HG03521 (cell line): ENCODE data around the gene ATP2A1.
"Not testable (repeated sequence)": the region's sequence is repeated elsewhere in the genome, so short reads cannot be mapped to it uniquely, and the experiment has no call there.

Experiments used
- ATAC-seq: cut with Tn5 transposase; IDR thresholded peaks from one replicate; pipeline ENCODE4 v1.9.1; 2021; ENCODE audit warnings: mild to moderate bottlenecking, moderate library complexity; ENCODE audit not compliant: unreplicated experiment

Gene ATP2A1

DNA sequence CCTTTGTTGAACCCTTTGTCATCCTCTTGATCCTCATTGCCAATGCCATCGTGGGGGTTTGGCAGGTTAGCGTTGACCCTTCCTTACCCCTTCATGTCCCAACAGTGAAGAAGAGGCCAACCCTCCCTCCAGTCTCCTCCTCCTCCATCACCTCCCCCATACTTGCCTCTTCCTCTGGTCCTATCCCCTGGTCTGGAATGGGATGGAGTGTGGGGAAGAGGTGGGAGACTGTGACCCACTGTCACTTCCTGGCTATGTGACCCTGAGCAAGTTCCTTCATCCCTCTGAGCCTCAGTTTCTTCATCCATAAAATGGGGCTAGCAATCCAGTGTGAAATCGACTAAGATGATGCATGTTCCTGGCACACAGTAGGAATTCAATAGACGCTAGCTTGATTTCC lies 2.7 kb downstream of the ATP2A1 start:
- ATAC-seq, result no peak

DNA sequence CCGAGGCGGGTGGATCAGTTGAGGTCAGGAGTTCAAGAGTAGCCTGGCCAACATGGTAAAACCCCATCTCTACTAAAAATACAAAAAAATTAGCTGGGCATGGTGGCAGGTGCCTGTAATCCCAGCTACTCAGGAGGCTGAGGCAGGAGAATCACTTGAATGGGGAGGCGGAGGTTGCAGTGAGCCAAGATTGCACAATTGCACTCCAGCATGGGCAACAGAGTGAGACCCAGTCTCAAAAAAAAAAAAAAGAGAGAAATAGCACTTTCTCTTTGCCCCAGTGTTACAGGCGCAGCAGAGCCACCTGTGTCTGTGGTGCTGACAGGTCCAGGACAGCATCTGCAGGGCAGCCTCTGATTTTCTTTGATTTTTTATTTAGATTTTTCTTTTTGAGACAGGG lies 3.3 kb downstream of the ATP2A1 start:
- not testable (repeated sequence) for ATAC-seq

DNA sequence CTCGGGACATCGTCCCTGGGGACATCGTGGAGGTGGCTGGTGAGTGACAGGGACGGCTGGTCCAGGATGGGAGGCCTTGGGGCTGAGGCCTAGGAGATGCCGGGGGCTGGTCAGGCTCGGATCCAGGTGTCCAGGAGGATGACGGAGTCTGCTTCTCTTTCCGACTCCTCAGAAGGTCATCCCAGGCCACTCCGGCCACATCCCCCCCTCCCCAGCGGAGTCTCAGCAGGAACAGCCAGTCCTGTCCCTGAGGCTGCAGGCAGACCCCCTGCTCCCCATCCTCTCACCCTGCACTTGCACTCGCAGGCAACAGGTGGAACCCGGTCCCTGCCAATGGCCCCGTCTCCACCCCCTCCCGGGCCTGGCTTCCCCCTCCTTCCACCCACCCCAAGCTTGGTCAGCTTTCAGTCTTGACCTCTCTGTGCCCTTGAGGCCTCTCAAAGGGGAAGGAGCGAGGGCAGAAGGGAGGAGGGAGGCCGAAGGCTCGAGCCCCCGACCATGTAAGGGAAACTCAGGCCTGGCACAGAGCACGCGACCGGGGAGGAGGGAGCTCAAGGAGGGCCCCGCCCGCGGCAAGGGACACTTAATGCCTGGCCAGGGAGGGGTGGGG lies 4.4 kb downstream of the ATP2A1 start:
- ATAC-seq, result no peak

DNA sequence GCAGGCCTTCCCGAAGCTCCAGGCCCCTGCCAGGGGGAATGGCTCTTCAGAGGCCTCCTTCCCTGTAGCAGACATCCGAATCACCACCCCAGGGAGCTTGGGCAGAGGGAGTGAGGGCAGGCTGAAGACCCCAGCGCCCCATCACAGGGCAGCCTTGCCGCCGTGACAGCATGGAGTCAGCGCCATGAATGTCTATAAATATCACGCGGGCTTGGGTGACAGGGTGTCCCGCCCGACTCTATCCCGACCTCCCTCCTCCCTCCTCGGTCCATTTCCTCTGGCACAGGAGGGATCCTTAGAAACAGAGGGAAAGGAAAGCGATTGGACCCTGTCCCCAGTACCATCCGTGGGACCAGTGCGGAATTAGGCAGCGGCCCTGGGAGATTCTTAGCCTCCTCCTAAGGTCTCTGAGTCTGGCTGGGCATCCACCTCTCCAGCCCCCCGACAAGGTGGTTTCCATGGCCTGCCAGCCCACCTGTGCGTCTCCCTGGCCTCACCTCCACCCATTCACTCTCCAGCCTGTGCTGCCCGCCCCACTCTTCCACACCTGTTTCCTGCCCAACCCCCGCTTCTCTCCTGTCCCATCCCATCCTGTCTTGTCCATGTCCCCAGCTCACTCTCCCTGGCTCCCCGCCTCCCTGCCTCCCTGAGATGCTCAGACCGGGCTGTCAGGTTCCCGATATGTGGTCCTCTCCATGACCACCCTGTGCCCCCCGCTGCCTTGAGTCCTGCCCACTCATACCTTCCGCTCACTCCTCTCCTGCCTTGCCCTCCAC lies 5.1 kb downstream of the ATP2A1 start:
- ATAC-seq, result no peak

DNA sequence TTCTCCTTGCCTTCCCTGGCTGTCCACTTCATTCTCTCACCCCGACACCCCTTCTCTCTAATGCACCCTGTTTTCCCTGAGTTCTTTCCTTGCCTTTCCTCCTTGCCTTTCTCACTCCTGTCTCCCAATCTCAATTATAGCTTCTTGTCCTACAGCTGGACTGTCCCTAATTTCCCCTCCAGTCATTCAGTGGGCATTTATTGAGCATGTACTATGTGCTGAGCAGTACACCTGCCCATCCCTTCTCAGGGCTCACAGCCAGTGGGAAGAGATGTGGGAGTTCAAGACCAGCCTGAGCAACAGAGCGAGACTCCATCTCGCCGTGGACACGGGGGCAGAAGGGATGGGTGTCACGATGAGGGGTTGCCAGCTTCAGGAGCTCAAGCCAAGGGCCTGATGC lies 5.8 kb downstream of the ATP2A1 start:
- ATAC-seq, result no peak

DNA sequence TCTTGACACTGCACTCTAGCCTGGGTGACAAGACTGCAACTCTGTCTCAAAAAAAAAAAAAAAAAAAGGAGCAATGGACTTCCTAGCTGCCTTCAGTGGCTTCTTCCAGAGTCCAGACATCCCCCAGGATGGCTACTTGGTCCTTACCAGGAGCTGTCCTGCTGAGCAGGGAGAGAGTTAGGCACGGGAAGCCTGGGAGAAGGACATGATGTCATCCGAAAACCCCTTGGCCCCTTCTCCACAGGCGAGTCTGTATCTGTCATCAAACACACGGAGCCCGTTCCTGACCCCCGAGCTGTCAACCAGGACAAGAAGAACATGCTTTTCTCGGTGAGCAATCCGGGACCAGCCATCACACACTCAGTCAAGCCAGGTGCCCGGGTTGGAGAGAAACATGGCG lies 8.7 kb downstream of the ATP2A1 start:
- no peak for ATAC-seq

DNA sequence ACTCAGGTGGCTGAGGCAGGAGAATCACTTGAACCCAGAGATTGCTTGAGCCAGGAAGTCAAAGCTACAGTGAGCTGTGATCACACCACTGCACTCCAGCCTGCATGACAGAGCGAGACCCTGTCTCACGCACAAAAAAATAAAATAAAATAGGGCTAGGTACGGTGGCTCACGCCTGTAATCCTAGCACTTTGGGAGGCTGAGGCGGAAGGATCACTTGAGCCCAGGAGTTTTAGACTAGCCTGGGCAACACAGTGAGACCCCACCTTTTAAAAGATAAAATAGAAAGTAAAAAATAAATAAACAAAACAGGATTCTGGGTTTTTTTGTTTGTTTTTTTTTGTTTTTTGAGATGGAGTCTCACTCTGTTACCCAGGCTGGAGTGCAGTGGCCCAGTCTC lies 12.1 kb downstream of the ATP2A1 start:
- not testable (repeated sequence) for ATAC-seq

DNA sequence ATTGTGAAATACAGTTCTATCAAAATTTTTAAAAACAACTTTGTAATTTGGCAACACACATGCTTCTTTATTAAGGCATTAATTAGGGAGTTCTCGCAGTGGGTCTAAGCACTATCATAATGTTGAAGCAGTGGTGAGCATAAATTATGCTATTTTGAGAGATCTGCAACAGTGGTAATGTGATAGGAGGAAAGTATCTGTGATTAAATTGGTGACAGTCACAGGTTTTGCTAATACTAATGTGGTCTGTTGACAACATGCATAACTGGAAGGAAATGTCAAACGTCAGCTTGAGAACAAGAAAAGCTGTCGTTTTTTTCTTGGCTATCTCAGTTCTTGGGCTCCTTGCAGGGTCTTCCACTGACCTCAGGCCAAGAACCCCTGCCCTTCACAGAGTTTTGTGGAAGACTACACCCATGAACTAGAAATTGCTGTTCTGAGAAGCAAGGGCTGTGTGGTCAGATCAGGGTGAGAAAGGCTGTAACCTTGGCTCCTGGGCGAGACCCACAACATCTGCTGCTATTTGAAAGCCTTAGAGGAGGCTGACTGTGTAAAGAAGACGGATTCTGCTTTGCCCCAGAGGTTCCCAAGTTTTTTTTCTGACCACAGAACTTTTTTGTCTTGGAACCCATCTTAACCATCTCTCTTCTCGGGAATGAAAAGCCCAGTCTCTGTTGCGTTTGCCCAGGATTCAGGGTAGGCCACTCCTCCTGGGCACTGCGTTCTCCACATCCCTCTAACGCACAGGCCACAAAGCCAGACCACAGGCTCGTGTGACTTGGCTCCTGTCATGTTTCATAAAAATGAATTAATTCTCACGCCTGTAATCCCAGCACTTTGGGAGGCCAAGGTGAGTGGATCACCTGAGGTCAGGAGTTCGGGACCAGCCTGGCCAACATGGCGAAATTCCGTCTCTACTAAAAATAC lies 13.9 kb downstream of the ATP2A1 start:
- ATAC-seq, result no peak

DNA sequence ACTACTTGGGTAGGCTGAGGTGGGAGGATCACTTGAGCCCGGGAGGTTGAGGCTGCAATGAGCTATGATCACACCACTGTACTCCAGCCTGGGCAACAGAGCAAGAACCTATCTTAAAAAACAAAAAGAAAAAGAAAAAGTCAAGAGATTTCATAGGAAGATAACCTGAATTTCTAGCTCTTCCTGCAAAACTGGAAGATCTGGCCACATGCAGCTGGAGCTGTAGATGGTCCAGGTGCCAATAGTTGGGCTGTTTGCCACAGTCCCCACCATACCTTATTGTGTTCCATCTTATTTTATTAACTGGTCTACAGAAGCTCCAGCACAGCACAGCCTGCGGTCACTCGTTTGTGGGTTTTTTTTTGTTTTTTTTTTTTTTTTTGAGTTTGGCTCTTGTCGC lies 15.0 kb downstream of the ATP2A1 start:
- no peak for ATAC-seq

DNA sequence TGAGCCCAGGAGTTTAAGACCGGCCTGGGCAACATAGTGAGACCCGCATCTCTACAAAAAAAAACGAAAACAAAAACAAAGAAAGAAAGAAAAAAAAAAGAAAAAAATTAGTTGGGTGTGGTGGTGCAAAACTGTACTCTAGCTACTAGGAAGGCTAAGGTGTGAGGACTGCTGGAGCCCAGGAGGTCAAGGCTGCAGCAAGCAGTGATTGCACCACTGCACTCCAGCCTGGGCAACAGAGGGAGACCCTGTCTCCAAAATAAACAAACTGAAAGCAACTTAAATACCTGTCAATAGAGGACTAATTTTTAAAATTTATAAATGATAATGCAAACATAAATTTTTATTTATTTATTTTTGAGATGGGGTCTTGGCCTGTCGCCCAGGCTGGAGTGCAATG lies 17.3 kb downstream of the ATP2A1 start:
- no peak for ATAC-seq

DNA sequence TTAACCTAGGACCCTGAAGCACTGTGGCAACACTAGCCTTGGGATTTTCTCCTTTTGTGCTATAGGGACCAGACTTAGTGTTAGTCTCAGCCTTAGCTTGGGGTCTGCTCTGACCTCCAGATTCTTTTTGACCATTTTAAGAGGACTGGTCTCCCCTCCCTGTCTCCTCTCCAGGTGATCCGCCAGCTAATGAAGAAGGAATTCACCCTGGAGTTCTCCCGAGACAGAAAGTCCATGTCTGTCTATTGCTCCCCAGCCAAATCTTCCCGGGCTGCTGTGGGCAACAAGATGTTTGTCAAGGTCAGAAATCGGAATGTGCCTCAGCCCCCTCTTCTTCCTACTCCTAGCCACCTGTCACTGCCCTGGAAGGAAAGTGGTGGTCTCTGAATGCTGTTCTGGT lies 19.5 kb downstream of the ATP2A1 start:
- no peak for ATAC-seq

DNA sequence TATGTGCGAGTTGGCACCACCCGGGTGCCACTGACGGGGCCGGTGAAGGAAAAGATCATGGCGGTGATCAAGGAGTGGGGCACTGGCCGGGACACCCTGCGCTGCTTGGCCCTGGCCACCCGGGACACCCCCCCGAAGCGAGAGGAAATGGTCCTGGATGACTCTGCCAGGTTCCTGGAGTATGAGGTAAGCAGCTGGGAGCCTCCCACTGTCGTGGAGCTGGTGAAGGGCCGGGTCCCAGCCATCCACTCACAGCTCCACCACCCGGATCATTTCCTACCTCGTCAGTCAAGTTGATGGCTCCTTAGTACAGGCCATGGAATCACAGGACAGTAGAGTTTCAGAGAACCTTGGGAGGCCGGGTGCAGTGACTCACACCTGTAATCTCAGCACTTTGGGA lies 20.0 kb downstream of the ATP2A1 start:
- ATAC-seq, result no peak

DNA sequence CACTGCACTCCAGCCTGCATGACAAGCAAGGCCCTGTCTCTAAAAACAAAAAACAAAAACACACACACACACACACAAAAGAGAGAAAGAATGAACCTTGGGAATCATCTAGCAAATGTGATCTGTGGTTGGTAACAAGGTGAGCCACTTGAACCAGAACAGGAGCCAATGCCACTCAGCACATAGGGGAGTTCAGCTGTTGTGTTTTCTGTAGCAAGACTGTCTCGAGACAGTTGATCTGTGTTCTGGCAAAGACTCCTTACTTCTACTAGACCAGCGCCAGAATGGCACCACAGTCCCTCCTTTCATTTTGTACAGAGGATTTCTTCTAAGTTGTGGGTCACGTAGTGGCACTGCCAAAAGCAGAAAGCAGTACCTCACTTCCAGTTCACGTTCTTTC lies 20.7 kb downstream of the ATP2A1 start:
- no peak for ATAC-seq

DNA sequence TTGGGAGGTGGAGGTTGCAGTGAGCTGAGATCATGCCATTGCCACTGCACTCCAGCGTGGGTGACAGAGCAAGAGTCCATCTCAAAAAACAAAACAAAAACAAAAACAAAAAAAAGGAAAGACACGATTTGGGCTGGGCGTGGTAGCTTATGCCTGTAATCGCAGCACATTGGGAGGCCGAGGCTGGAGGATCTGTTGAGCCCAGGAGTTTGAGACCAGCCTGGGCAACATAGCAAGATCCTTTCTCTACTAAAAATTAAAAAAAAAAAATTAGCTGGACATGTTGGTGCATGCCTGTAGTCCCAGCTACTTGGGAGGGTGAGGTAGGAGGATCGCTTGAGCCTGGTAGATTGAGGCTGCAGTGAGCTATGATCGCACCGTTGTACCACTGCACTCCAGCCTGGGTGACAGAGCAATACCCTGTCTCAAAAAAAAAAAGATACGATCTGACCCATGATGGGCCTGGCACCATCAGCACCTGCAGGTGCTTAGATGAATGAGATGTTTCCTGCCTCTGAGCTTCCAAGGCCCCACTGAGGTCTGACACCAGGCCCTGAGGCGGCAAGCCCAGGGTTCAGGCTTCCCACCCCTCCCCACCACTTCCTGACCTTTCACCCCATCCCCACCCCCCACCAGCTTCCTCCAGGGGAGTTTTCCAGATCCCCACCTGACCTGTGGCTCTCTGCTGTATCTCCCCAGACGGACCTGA lies 21.7 kb downstream of the ATP2A1 start:
- no peak for ATAC-seq

DNA sequence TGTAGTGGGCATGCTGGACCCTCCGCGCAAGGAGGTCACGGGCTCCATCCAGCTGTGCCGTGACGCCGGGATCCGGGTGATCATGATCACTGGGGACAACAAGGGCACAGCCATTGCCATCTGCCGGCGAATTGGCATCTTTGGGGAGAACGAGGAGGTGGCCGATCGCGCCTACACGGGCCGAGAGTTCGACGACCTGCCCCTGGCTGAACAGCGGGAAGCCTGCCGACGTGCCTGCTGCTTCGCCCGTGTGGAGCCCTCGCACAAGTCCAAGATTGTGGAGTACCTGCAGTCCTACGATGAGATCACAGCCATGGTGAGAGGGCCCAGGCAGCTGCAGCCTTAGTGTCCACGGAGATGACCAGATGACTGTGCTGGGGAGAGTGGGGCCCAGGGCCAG lies 22.3 kb downstream of the ATP2A1 start:
- no peak for ATAC-seq

DNA sequence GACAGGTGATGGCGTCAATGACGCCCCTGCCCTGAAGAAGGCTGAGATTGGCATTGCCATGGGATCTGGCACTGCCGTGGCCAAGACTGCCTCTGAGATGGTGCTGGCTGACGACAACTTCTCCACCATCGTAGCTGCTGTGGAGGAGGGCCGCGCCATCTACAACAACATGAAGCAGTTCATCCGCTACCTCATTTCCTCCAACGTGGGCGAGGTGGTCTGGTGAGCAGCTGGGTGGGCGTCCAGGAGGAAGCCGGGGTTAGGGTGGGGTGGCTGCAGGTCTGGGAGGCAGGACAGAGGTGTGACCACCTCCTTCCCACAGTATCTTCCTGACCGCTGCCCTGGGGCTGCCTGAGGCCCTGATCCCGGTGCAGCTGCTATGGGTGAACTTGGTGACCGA lies 23.6 kb downstream of the ATP2A1 start:
- ATAC-seq, result no peak

DNA sequence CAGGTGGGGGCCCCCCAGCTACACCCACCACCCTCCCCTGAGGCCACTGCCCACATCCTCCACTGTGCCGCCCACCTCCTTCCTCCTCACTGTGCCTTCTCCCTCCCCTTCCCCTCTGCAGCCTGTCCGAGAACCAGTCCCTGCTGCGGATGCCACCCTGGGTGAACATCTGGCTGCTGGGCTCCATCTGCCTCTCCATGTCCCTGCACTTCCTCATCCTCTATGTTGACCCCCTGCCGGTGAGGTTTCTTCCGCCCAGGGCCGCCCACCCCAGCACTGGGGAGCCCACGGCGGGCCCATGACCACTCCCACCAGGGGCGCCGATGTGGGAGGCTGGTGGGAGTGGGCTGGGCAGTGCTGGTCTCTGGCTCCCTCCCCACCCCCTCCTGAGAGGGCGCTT lies 24.6 kb downstream of the ATP2A1 start:
- ATAC-seq, result no peak

DNA sequence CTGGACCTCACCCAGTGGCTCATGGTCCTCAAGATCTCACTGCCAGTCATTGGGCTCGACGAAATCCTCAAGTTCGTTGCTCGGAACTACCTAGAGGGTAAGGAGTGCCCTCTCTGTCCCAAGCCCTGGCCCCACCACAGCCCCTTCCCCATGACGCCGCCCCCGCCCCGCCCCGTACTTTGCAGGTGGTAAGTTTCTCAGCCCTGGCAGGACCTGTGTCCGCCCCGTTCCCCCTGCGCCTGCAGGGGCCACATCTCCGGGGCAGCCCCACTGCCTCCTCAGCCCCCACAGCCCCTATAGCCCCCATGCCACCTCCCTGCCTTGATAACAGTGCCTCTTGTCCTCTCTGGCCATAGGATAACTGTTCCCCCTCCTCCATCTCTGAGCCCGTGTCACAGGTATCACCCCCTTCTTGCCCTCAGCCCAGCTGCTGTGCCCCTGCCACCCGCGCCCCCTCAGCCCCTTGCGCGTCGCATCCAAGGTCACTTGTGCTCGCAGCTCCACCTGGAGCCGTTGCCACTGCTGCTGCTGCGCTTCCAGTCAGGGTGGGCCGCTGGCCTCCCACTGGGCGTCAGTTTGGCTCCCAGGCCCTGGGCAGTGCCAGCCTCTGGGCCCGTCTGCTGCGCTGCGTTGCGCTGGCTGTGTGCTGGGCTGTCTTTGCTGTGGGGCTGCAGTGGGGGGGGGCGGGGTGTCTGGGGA lies 25.2 kb downstream of the ATP2A1 start:
- no peak for ATAC-seq

DNA sequence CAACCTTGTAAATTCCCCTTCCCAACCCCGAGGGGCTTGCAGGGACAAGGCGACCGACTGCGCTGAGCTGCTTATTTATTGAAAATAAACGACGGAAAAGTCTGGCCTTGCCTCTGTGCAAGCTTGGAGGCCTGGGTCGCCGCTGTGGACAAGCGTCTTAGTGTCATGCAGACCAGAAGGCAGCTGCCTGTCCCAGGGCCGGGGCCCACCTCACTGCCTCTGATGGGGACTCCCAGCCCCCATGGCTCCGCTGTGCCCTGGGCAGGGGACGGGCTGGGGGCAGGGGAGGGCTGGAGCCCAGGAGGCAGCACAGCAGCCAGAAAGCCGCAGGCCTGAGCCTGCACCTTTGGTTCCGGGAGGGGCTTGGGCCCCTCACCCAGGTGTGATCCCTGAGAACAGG lies 26.1 kb downstream of the ATP2A1 start:
- no peak for ATAC-seq

DNA sequence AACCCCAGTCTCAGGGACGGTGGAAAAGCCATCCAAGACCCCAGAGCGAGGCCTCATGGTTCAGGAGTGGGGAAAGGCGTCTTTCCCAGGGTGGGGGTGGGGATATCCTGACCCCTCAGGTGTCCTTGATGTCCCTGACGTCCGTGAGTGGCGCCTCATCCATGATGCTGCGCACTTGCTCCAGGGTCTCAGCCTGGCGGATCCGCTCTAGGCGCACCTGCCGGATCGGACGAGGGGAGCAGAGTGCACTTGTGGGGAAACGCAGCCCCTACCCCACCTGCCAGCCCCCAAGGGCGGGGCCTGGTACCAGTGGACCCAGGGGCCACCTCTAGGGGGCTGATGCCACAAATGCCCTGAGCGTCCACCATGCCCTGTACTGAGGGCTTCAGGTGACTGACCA lies 26.5 kb downstream of the ATP2A1 start:
- ATAC-seq, result no peak
